Suppressor macrophage (primary cell): ENCODE data around the gene REPIN1.
A peak's percentile ranks its signal among the peaks of the same experiment; 100 is the strongest.

ENCODE experiments used
- DNase-seq, 4 experiments: peaks; one replicate each; pipeline ENCODE4 v3.0.0-alpha.2; 2020 to 2022
- total RNA-seq, 17 experiments: gene quantifications; one replicate each; lab custom pipeline; 2026; ENCODE audit warnings: mixed read lengths in 6 of 17, inconsistent platforms in 3 of 17; lab: John Stamatoyannopoulos, UW

REPIN1 gene
- 15.3 to 87.8 (median 45.8) reads per million in 17 experiments for total RNA-seq

DNA sequence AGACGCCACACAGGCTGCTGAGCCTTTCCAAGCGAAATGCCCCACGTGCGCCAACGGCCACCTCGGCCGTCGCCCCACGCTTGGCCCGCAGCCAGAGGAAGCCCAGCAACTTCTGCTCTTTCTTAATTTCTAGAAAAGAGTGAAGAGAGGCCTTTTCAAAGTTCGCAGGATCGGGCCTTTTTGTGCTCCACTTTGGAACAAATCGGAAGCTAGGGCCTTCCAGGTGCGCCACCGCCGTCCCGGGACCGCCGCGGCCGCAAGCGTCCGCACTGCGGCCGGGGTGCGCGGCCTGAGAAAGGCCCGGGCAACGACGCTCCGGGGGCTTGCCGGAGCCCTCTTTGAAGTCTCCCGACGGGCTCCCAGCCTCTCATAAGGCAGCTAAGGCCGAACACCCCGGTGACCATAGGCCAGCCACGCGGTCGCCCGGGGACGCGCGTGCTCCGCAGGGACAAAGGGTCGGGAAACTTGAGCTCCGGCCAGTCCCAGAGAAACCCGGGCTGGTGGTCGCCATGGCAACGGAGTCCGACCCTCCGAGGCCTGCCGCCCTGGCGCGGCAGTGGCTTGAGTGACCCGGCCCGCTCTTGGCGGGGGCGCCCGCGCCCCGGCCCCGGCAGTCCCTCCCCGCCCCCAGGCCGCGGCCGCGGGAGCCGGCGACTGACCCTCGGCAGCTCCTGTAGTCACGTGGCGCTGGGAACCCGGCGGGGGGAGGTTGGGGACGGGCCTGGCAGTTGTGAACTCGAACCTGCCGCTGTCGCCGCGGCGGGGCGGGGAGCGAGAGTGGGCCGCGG lies at the start of gene REPIN1:
TSS of gene REPIN1 (plus strand) at position 727 of the 788 bp plus-strand sequence. CDS start 890 bp downstream, outside the sequence.
- peak; percentile 87 to 95 (median 92) for DNase-seq

DNA sequence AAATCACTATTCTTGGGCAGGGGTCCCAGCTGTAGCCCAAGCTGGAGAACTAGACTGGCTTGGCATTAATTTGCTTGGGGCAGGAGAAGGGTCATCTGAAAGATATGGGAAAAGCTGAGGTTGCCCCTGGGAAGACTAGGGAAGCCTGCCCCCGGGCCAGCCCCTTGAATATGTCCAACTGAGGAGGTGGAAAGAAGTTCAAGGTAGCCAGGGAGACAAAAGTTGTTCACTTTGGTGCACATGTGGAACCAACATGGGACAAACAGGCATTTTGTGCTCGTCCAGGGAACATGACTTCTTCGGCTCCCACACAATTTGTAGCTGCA lies 46.9 kb upstream of the REPIN1 start:
- no peak for DNase-seq

DNA sequence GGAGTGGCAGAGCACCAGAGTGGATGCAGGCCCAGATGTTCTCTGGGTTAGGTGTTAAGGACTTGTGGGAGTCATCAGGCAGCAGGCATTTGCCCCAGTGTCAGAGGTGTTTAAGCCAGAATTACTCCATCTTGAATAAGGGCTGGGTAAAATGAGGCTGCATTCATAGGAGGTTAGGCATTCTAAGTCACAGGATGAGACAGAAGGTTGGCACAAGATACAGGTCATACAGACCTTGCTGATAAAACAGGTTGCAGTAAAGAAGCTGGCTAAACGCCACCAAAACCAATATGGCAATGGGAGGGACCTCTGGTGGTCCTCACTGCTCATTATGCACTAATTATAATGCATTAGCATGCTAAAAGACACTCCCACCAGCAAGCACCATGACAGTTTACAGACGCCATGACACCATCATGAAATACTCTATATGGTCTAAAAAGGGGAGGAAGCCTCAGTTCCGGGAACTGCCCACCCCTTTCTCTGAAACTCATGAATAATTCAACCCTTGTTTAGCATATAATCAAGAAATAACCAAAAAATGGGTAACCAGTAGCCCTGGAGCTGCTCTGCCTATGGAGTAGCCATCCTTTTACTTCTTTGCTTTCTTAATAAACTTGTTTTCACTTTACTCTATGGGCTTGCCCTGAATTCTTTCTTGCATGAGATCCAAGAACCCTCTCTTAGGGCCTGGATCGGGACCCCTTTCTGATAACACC lies 46.3 kb upstream of the REPIN1 start:
- no peak for DNase-seq

DNA sequence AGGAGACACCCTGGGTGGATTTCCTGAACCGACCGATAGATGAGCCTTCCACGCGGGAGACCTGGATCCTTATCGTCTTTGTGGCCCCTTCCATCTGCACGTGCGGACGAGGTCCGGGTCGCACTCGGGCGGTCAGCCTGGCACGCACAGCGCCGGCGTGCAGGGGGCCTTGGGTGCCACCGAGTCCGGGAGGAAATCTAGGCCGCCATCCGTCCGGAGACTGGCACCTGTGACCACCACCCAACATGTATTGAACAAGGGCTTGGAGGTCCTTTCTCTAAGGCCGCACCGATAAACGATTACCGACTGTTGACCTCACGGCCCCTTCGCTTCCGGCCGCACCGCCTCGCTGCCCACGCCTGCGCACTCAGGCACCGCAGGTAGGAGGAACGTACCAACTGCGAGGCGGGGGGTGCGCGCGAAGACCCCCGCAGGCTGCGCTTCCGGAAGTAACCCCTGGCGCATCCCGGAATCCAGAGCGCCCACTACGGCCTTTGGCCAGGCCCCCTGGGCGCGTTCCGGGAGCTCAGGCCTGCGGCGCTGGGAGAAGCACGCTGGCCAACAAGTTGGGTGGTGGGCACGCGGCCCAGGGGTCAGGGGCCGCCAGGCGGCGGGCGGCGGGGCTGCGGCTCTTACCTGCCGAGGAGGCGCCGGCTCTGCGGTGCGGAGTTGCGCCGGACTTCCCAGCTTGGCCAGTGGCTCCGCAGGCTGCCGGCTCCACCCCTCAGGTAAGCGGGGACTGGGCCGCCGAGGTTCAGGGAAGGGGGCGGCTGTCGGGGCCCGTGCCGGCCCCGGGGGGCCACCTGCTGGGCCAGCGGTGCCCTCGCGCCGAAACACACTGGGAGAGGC lies 45.6 kb upstream of the REPIN1 start, which contains the start of the genes ACTR3C and LRRC61:
TSS of gene ACTR3C (minus strand) at position 713 of the 849 bp plus-strand sequence. CDS start 28,249 bp downstream, outside the sequence.
TSS of gene LRRC61 (plus strand) at position 523 of the 849 bp plus-strand sequence. CDS start 13,507 bp downstream, outside the sequence.
- DNase-seq = peak in 3 of 4 experiments; percentile 19 to 44 (median 22)

DNA sequence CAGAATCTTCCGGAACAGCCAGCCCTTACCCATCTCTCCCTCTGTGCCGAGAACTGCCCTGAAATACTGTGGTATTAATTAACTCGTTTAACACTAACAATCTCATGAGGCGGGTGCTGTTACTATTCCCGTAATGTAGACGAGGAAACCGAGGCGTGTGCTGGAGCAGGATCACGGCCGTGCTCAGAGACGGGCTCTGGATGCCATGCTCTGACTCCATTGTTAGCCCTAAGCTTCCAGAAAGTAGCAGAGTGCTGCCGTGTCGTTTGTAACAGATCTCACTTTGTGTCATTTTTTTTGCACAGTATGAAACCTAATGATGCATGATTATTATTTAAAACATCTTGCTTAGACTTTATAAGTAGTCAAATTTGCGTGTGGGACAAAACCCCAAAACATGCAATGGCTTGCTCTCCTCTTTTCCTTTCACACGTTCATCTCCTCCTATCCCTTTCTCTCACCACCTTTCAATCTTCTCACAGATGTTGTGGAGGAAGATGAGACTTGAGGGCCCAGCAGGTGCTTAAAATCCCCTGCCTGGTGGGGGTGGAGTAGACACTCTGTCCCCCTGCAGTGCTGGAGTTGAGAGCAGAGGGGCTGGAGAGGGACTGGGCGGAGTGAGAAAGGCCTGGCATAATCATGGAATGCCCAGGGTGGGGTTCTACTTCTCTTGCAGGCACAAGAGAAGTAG lies 44.8 kb upstream of the REPIN1 start:
- peak in 2 of 4 experiments; percentile 9 to 18 for DNase-seq

DNA sequence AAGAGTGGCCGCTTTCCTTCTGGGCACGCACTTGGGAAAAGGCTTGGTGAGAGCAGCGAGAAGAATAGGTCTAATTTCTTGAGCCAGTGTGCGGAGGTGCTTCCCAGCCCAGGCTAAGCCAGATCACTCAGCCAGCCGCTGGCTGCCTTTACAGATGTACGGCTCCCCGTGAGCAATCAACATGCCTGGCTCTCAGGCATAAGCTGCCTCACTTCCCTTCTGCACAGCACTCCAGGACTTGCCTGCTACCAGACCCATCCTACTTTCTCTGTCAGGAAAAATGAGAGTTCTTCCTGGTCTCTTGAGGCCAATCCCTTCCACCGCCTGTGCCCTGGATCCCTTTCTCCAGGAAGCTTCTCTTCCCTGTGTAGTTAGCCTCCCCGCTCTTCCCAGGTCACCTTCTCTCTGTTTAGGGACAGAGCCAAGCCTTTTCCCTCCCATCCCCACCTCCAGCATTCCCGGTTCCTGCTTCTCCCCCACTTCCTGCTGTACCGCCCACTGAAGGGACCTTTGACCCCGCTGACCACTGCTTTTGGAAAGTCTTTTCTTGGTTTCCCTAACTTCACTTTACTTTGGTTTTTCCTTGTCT lies 44.2 kb upstream of the REPIN1 start:
- peak in 2 of 4 experiments; percentile 22 to 28 for DNase-seq

DNA sequence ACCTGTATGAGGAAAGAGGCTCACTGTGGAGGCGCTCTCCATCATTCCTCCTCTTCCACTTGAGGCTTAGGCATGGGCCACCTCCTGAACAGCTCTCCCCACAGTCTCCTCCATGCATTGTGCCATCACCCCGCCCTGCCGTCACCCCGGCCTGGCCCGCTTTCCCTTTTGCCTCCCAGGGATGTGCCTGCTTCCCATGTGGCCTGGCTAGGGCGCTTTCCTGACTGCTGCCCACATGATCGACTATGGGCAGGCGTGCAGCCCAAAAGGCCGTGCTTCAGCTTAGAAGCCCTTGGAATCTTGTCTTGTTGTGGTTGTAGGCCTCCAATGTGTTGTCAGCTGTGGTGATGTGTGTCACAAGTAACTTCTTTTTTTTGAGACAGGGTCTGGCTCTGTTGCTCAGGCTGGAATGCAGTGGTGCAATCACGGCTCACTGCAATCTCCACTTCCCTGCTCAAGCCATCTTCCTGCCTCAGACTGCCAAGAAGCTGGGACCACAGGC lies 43.5 kb upstream of the REPIN1 start:
- DNase-seq = peak; percentile 55 to 81 (median 78)

DNA sequence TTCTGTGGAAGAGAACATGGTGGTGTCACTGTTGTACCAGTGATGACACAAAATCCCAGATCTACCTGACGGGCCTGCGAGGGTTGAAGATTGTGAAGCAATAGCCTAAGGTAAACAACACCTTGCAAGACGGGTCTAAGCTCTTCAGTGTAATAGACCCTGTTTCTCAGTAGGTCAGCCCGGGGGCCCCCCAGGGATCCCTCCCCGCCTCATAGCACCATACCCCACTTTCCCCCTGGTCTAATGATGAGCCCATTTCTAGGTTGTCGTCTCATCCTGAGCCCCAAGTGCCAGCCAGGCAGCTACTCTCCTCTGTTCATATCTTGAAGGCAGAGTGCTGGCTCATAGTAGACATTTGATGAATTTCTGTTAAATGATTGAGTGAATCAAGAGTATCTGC lies 42.7 kb upstream of the REPIN1 start:
- DNase-seq = no peak

DNA sequence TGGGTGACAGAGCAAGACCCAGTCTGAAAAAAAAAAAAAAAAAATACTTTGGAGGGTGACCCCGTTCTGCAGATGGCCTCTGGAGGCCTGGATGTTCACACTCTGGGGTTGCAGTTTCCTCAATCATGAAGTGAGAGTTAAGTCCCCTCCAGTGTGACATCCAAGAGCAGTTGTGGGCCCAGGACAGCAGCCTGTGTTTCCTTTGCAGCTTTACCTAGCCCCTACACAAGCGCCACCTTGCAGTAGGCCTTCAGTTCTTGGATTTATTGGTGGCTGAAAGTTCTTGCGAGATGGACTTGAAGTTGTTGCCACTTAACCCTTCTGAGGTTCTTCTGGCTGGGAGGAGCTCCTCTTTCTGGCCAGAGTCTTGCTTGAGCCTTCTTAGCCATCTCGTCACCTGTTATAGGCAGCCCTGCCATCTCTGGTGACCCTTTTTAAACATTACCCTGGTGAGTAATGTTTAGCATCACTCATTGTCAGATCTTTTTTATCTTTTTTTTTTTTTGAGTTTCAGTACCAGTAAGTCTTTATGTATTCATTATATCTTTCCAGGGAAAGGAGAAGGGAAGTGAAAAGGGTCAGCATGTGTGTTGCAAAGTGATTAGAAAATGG lies 41.9 kb upstream of the REPIN1 start:
- DNase-seq = no peak

DNA sequence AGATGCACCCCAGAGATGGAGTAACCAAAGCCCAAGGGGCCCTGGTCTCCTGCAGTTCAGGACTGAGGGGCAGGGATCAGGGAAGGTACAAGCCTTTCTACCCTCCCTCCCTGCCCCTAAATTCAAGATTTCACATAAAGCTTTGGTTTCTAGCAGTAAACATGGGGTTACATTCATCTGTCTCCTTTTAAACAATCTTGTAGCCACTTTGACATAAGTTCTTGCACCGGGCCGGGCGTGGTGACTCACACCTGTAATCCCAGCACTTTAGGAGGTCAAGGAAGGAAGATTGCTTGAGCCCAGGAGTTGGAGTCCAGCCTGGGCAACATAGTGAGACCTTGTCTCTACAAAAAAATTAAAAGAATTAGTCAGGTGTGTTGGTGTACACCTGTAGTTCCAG lies 41.3 kb upstream of the REPIN1 start:
- DNase-seq = no peak

DNA sequence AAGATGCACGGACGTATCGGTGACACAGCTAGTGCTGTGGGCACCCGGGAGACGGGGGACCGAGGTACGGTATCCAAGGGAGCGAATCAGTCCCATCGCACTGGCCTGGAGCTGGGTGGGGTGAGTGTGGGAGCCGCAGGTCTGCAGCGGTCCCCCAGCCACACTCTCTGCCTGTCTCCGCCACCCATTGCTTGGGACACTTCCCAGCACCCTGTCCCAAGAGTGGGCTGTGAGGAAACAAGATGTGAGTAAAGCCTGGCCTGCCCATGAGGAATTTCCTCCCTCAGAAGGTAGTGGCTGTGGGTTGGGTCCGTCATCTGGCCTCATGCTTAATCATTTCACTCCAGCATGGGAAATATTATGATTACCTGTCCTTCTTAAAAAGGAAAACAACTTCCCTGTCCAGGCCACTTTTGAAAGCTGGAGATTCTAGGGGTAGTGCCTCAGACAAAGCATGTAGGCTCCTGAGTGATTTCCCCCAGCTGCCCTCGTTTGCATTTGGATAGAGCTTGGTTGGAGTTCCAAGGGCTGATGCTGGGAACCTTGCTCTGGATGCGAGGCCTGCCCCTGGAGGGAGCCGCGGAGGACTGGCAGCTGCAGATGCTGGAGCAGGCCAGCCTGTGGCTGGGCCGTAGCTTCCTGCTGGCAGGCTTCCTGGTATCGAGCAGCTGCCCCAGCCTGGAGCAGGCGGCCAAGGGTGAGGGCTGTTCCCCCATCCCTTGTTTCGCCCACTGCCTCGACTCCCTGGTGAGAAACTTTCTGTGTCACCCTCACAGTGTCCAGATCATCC lies 39.1 kb upstream of the REPIN1 start:
- no peak for DNase-seq

DNA sequence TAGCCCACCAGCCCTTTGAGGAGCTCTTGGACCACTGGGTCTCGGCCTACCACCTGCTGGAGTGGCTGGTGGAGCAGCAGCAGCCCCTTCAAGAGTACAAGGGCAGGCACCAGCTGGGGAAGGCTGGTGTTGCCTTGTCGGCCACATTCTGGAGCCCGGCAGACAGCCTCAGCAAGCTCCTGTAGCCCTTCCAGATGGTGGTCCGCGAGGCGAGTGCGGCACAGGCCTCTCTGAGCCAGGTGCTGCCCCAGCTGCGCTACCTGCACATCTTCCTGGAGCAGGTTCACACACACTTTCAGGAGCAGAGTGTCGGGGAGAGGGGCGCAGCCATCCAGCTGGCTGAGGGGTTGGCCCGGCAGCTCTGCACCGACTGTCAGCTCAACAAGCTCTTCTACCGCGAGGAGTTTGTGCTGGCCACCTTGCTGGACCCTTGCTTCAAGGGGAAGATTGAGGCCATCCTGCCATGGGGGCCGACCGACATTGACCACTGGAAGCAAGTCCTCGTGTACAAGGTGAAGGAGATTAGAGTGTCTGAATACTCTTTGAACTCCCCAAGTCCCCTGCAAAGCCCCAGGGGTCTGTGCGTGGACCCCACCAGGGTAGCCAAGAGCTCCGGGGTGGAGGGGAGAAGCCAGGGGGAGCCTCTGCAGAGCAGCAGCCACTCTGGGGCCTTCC lies 38.3 kb upstream of the REPIN1 start:
- DNase-seq = no peak

DNA sequence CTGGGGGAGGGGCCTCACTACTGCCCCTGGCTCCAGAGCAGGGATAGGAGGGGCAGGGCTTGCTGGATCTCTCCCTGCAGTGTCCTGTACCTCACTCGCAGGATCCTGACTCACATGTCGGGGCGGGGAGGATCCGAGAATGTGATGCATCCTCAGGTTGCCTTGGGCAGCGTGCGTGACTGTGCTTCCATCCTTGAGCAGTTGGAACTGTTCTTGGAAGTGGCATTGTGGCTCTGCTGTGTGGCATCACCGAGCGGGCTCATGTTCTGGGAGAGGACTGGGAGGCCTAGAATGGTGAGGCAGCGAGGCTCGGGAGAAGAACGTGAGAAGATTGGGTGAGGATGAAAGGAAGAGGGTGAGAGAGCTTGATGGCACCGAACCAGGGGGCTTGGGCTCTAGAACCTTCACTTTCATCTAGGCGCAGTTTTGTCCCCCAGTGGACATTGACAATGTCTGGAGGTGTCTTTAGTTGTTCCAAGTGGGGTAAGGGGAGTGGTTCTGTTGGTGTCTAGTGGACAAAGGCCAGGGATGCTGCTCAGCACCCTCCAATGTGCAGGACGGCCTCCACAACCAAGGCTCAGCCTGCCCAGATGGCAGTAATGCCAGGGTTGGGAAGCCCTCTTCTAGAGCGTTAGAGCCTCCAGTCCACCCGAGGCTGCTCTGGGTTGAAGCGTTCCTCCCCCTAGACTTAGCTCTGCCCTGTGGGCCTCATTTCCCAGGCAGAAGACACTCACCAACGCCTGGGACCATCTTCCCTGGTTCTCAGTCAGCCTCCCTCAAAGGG lies 35.6 kb upstream of the REPIN1 start:
- DNase-seq = no peak

DNA sequence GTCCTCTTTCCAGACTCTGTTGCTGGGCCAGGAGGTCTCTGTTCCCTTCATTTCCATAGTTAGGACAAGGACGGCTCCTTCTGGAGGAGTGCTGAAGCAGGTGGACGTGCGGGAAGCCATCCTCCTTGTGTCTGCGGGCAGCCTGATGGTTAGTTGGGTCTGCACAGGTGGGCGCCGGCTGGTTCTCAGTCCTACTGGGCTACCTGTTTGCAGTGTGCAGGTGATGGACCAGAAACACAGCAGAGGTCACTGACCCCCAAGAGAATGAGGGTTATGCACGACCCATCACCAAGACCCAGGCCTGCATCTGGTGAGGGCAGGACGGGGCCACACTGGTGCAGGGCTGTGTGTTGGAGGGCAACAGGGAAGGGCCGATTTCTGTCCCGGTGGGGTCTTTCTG lies 35.0 kb upstream of the REPIN1 start:
- no peak for DNase-seq

DNA sequence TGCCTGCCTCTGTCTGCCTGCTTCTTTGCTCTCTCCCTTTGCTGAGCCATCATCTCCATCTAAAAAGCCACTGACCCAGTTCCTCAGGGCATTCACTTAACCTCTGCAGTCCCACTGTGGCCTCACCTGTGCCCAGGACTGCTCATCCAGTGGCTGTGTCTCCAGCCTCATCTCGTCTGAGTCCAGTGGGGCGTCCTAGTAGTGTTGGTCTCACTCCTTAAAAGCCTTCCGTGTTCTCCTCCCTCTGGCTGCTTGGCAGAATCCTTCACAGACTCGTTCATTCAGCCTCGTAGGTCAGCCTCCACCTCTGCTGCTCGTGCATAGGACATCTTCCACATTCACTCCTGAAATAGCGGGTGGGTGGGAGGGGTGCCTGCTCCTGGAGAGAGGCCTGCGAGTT lies 34.5 kb upstream of the REPIN1 start:
- DNase-seq = no peak

DNA sequence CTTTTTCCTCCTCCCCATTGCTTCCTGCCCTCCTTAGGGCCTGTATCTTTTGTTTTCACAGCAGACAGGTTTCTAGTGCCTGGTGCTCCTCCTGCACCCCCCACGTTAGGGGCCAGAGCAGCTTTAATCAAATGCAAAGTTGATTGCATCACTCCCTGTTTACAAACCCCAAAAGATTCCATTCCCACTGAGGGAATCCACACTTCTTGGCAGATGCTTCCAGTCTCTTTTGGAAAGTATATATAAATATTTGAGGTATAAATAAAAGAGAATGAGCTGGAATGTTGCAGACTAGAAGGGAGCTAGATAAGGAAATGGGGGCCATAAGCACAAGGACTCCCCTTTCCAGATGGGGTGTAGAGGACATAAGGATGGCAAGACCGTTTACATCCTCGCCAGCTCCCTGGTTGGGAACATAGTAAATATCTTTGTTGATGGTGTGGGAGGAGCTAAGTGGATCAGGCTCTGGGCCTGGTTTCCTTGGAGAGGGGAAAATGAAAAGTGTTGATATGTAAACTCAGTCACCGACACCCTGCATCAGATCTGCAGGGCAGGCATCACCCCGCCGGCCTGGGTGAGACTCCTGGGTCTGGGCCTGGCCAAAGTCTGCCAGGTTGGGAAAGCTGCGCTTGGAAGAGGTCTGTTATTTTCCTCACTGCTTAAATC lies 33.4 kb upstream of the REPIN1 start:
- DNase-seq = no peak

DNA sequence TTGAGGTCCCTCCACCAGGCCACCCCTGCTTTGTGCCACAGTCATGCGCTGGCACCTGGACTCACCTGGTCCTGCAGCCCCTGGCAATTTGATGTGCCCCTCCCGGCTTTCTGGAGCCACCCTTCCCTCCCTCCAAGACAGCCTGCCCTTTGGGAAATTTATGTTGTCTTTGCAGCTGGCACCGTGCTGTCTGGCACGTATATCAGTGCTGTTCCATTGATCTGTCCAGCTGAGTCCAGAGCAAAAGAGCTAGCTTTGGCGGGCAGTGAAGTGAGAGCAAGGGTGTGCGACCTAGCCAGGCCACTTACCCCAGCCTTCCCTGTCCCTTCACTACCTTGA lies 32.9 kb upstream of the REPIN1 start:
- DNase-seq = no peak

DNA sequence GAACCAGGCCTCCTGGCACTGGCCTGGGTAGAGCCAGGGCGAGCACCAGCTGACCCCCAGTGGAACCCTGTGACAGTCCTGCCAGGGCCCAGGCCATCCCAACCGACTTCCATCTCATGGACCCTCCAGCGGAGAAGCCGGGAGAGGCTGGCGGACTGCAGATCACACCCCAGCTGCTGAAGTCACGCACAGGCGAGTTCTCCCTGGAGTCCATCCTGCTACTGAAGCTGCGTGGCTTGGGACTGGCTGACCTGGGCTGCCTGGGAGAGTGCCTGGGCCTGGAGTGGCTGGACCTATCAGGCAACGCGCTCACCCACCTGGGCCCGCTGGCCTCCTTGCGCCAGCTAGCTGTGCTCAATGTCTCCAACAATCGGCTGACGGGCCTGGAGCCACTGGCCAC lies 31.9 kb upstream of the REPIN1 start:
- DNase-seq = no peak
